ENCODE measurements around the gene MSANTD4. TPM values are rescaled to one million over a fixed set of nuclear protein-coding genes. Genes with fewer than 3 reads are reported as not detected.
"Not testable (repeated sequence)": the region's sequence is repeated elsewhere in the genome, so short reads cannot be mapped to it uniquely, and the experiment has no call there.

The MSANTD4 gene
- total RNA-seq, 6 donors from 2014 or later, result 15.4 to 44.3 (median 21.8) TPM

GRCh38 chr11:106061249-106061784 is 39.3 kb upstream of the MSANTD4 start:
- no peaks in the 10 kb centered on the region for H3K4me1 ChIP-seq
- ATAC-seq (ENCODE audit: low FRiP score in 2 of 2), result no peak
- no peaks in the 10 kb centered on the region for H3K27me3 ChIP-seq
- no peak overlapping the region for H3K27ac ChIP-seq
- H3K4me3 ChIP-seq, result no peak overlapping the region
- TF ChIP-seq, protein P1, sequence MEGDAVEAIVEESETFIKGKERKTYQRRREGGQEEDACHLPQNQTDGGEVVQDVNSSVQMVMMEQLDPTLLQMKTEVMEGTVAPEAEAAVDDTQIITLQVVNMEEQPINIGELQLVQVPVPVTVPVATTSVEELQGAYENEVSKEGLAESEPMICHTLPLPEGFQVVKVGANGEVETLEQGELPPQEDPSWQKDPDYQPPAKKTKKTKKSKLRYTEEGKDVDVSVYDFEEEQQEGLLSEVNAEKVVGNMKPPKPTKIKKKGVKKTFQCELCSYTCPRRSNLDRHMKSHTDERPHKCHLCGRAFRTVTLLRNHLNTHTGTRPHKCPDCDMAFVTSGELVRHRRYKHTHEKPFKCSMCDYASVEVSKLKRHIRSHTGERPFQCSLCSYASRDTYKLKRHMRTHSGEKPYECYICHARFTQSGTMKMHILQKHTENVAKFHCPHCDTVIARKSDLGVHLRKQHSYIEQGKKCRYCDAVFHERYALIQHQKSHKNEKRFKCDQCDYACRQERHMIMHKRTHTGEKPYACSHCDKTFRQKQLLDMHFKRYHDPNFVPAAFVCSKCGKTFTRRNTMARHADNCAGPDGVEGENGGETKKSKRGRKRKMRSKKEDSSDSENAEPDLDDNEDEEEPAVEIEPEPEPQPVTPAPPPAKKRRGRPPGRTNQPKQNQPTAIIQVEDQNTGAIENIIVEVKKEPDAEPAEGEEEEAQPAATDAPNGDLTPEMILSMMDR (IDR thresholded peaks at IDR 0.05), result no peak
- no peak for TF ChIP-seq POLR2A (IDR thresholded peaks at IDR 0.05)
- TF ChIP-seq POLR2AphosphoS5 (IDR thresholded peaks at IDR 0.05), result no peak
- no peak for TF ChIP-seq EP300 (IDR thresholded peaks at IDR 0.05)
- no peaks in the 10 kb centered on the region for H3K9me3 ChIP-seq
- no peak for DNase-seq
- H3K36me3 ChIP-seq, result peaks cover 0 to 5% (median 2%) of the 10 kb centered on the region in 4 donors

- no peaks in the 10 kb centered on the region for H3K27me3 ChIP-seq
- TF ChIP-seq, protein P1 (IDR thresholded peaks at IDR 0.05), result no peak
- TF ChIP-seq POLR2AphosphoS5 (IDR thresholded peaks at IDR 0.05) (no peak), EP300 (IDR thresholded peaks at IDR 0.05) (no peak), POLR2A (IDR thresholded peaks at IDR 0.05) (no peak)
- no peaks in the 10 kb centered on the region for H3K9me3 ChIP-seq
- no peak for ATAC-seq (ENCODE audit: low FRiP score in 2 of 2)
- H3K36me3 ChIP-seq, result peaks cover 0 to 5% (median 2%) of the 10 kb centered on the region in 4 donors
- no peaks in the 10 kb centered on the region for H3K4me1 ChIP-seq
- no peak overlapping the region for H3K4me3 ChIP-seq
- DNase-seq, result no peak
- WGBS, 2 donors, result 96 to 100% methylated on average over 1 of the region's 1 CpG
- no peak overlapping the region for H3K27ac ChIP-seq
These were observed 37.6 kb upstream of the MSANTD4 start for GRCh38 chr11:106059617-106060016.

- DNase-seq, result peak in 1 of 2 donors; percentile 20
- H3K36me3 ChIP-seq; H3K27me3 ChIP-seq; H3K9me3 ChIP-seq; ATAC-seq (ENCODE audit: low FRiP score in 2 of 2); H3K4me1 ChIP-seq; H3K27ac ChIP-seq; H3K4me3 ChIP-seq: not testable (repeated sequence)
- 91 to 98% methylated on average over 14 of the region's 14 CpGs for WGBS, 2 donors
These were observed 36.3 kb upstream of the MSANTD4 start for GRCh38 chr11:106058377-106058776.

GRCh38 chr11:106051103-106051502 is 29.1 kb upstream of the MSANTD4 start:
- Histone ChIP-seq H3K27me3 (no peaks in the 10 kb centered on the region), H3K27ac (no peak overlapping the region), H3K36me3 (no peaks in the 10 kb centered on the region), H3K9me3 (no peaks in the 10 kb centered on the region), H3K4me1 (no peaks in the 10 kb centered on the region), H3K4me3 (no peak overlapping the region)
- no peak for TF ChIP-seq EP300 (IDR thresholded peaks at IDR 0.05)
- TF ChIP-seq, protein P1 (IDR thresholded peaks at IDR 0.05), result no peak
- TF ChIP-seq POLR2AphosphoS5 (IDR thresholded peaks at IDR 0.05), result no peak
- no peak for TF ChIP-seq POLR2A (IDR thresholded peaks at IDR 0.05)
- DNase-seq (no peak), ATAC-seq (ENCODE audit: low FRiP score in 2 of 2) (no peak)
- 83 to 85% methylated on average over 2 of the region's 2 CpGs for WGBS, 2 donors

DNA sequence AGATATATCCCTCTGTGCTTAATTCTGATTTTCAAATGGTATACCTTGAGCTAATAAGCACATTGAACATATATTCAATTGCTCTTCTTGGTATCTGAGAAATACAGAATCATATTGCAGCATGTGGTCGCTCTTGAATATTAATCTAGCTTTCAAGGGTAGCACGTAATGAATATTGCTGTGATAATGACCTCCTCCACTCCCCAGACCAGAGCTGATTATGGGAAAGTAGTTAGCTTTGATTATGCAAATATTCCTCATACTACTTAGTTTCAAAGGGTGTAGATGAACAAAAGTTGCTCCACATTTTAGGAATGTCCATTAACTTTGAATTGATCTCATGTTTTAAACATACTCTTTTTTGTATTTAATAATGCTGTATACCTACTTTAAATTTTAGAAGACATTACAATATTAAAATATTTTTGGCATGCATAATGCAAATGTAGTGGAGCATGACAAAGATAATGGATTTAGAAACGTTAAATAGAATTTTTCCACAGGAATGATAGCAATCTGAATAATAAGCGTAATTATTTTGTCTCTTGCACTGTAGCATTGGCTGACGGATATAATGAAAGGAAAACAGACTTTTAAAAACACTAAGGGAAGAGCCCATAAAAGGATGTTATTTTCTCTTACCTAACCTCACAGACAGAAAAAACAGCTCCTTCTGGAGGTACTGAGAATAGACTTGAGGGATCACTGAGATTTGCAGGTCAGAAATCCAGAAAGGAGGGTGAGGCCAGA is 27.9 kb upstream of the MSANTD4 start:
- WGBS, 2 donors, result 85 to 86% methylated on average over 5 of the region's 5 CpGs
- Histone ChIP-seq H3K27ac (no peak overlapping the region), H3K4me1 (no peaks in the 10 kb centered on the region), H3K36me3 (no peaks in the 10 kb centered on the region), H3K27me3 (no peaks in the 10 kb centered on the region), H3K9me3 (no peaks in the 10 kb centered on the region), H3K4me3 (no peak overlapping the region)
- DNase-seq (no peak), ATAC-seq (ENCODE audit: low FRiP score in 2 of 2) (no peak)
- TF ChIP-seq, protein P1 (IDR thresholded peaks at IDR 0.05), result no peak
- TF ChIP-seq POLR2A (IDR thresholded peaks at IDR 0.05), result no peak
- TF ChIP-seq EP300 (IDR thresholded peaks at IDR 0.05), result no peak
- TF ChIP-seq POLR2AphosphoS5 (IDR thresholded peaks at IDR 0.05), result no peak
